Smooth muscle cell (in vitro differentiated cells): ENCODE data around the gene SLC25A17. TPM values are rescaled to one million over a fixed set of nuclear protein-coding genes. Genes with fewer than 3 reads are reported as not detected.
"Not testable (repeated sequence)": the region's sequence is repeated elsewhere in the genome, so short reads cannot be mapped to it uniquely, and the experiment has no call there.

Experiments used
- DNase-seq: peaks from one replicate; lab custom pipeline; 2025; ENCODE audit not compliant: unreplicated experiment; lab: John Stamatoyannopoulos, UW
- H2AFZ ChIP-seq: fragments of 200-600 bp; sonication (generic); 2 replicates; pipeline ENCODE4 v1.6.0; 2016; ENCODE audit warnings: antibody characterized with exemption, low read depth, mild to moderate bottlenecking
- H3F3A ChIP-seq: fragments of 200-600 bp; sonication (generic); 2 replicates; pipeline ENCODE4 v1.6.0; 2017; ENCODE audit warnings: antibody characterized with exemption, low read depth
- H3K27ac ChIP-seq: fragments of 200-600 bp; sonication (generic); 2 replicates; pipeline ENCODE4 v1.5.1; 2016; ENCODE audit warnings: low read depth, mild to moderate bottlenecking
- H3K27me3 ChIP-seq: fragments of 200-600 bp; sonication (generic); 2 replicates; pipeline ENCODE4 v1.6.1; 2016; ENCODE audit warnings: low read depth, mild to moderate bottlenecking
- H3K36me3 ChIP-seq: fragments of 200-600 bp; sonication (generic); 2 replicates; pipeline ENCODE4 v1.5.1; 2016; ENCODE audit warnings: low read depth
- H3K4me1 ChIP-seq: fragments of 200-600 bp; sonication (generic); 2 replicates; pipeline ENCODE4 v1.5.1; 2016; ENCODE audit warnings: low read depth
- H3K4me2 ChIP-seq: fragments of 200-600 bp; sonication (generic); 2 replicates; pipeline ENCODE4 v1.6.0; 2016; ENCODE audit warnings: mild to moderate bottlenecking
- H3K4me3 ChIP-seq: fragments of 200-600 bp; sonication (generic); 2 replicates; pipeline ENCODE4 v1.5.1; 2016; ENCODE audit warnings: mild to moderate bottlenecking
- H3K79me2 ChIP-seq: fragments of 200-600 bp; sonication (generic); 2 replicates; pipeline ENCODE4 v1.6.0; 2016; ENCODE audit warnings: low read depth, mild to moderate bottlenecking
- H3K9ac ChIP-seq: fragments of 200-600 bp; sonication (generic); 2 replicates; pipeline ENCODE4 v1.6.0; 2016; ENCODE audit warnings: low read depth
- H3K9me3 ChIP-seq: fragments of 200-600 bp; sonication (generic); replicated peaks from 2 replicates; pipeline ENCODE4 v1.5.1; 2016; ENCODE audit warnings: low read depth
- H4K20me1 ChIP-seq: fragments of 200-600 bp; sonication (generic); 2 replicates; pipeline ENCODE4 v1.6.0; 2016; ENCODE audit warnings: low read depth
- CTCF ChIP-seq: fragments of 200-600 bp; sonication (generic); IDR thresholded peaks from 2 replicates; pipeline ENCODE4 v1.5.1; 2017; ENCODE audit warnings: borderline replicate concordance, mild to moderate bottlenecking, antibody characterized with exemption; ENCODE audit not compliant: insufficient read depth, poor library complexity, severe bottlenecking
- WGBS: methylation state at CpG from one replicate; pipeline ENCODE4 v1.1.7; 2016; ENCODE audit warnings: low lambda C conversion rate; 5-methylcytosine and 5-hydroxymethylcytosine counted together
- polyA plus RNA-seq: library from polyadenylated mRNA; unstranded; fragments of >200 nt; fragmentation: Nextera tagmentation; extraction: Ambion mirVana; gene quantifications from 2 replicates; pipeline ENCODE4 v1.2.1, GENCODE V29; 2016
- total RNA-seq: library from RNA; depleted of rRNA; stranded (reverse); fragments of >200 nt; gene quantifications from 2 replicates; pipeline ENCODE4 v1.2.3, GENCODE V29; 2014

The SLC25A17 gene
- total and polyA plus RNA-seq, 2 experiments from 2014 or later, result 28.9 to 31.5 TPM

DNA sequence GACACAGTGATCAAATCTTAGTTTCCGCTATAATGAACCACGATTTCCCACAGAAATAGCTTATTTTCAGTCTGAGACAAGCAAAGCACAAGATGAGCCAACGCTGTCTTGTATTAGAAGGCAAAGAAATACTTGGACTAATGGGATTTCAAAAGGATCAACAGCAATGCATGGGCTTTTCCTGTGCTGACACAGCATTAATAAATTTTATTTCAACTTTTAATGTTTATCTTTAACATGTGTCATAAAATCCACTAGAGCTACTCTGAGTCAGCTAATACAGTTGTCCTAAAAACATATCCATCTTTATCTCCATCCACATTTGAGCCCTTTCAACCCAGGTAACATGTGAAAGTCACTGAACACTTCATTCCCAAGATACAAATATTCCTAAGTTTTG, 15.5 kb upstream of the SLC25A17 start:
- no peaks in the 10 kb centered on the region for H3K9me3 ChIP-seq
- TF ChIP-seq CTCF, result no peak
- H3K4me3 ChIP-seq, result no peak overlapping the region
- peaks cover 42% of the 10 kb centered on the region for H3K79me2 ChIP-seq
- H4K20me1 ChIP-seq, result peaks cover 29% of the 10 kb centered on the region
- WGBS, result 92% methylated on average over 3 of the region's 3 CpGs
- no peak overlapping the region for H3K4me2 ChIP-seq
- no peaks in the 10 kb centered on the region for H3K4me1 ChIP-seq
- no peak for DNase-seq
- H3K27ac ChIP-seq, result peak overlapping the region; percentile 27
- no peaks in the 10 kb centered on the region for H3K27me3 ChIP-seq
- peaks cover 58% of the 10 kb centered on the region for H3K36me3 ChIP-seq
- H3F3A ChIP-seq, result no peaks in the 10 kb centered on the region
- H3K9ac ChIP-seq, result no peak overlapping the region
- H2AFZ ChIP-seq, result no peak overlapping the region

DNA sequence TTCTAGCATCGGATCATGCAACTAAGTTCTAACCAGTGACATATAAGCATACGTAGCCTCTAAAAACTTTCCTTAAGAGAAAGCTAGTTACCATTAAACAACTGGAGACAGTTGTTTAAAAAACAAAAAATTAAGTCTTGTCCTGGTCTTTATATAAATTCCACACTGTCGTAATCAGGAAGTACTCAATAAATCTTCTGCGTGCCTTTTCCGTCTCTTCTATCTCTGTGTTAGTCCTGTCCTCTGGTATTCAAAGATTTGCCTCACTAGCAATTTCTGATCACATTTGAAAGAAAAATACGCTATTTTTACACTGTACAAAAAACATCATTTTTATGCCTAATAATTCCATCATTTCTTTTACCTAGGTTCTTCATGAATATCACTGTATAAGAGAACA, 10.0 kb upstream of the SLC25A17 start:
- H4K20me1 ChIP-seq, result no peaks in the 10 kb centered on the region
- no peak overlapping the region for H3K4me2 ChIP-seq
- no peak for DNase-seq
- no peak overlapping the region for H2AFZ ChIP-seq
- no peaks in the 10 kb centered on the region for H3K9me3 ChIP-seq
- H3K9ac ChIP-seq, result no peak overlapping the region
- no peak overlapping the region for H3K27ac ChIP-seq
- WGBS, result 90% methylated on average over 6 of the region's 6 CpGs
- peaks cover 43% of the 10 kb centered on the region for H3K36me3 ChIP-seq
- no peak for TF ChIP-seq CTCF
- no peak overlapping the region for H3K4me3 ChIP-seq
- no peaks in the 10 kb centered on the region for H3K27me3 ChIP-seq
- peaks cover 2% of the 10 kb centered on the region for H3K79me2 ChIP-seq
- no peaks in the 10 kb centered on the region for H3F3A ChIP-seq
- H3K4me1 ChIP-seq, result no peaks in the 10 kb centered on the region

GRCh38 chr22:40826984-40827741, 8.0 kb upstream of the SLC25A17 start:
- no peak for DNase-seq
- Histone ChIP-seq H3K9me3 (no peaks in the 10 kb centered on the region), H3K36me3 (peaks cover 34% of the 10 kb centered on the region), H3K4me3 (no peak overlapping the region), H3K4me1 (no peaks in the 10 kb centered on the region), H3K79me2 (no peaks in the 10 kb centered on the region), H3K27me3 (no peaks in the 10 kb centered on the region), H3K27ac (no peak overlapping the region), H4K20me1 (no peaks in the 10 kb centered on the region), H2AFZ (no peak overlapping the region), H3K4me2 (no peak overlapping the region), H3K9ac (no peak overlapping the region), H3F3A (peaks cover 4% of the 10 kb centered on the region)
- TF ChIP-seq CTCF, result no peak
- WGBS, result 90% methylated on average over 7 of the region's 7 CpGs

GRCh38 chr22:40826292-40826691, 7.1 kb upstream of the SLC25A17 start:
- H3K4me1 ChIP-seq, H3K4me3 ChIP-seq, H4K20me1 ChIP-seq, H2AFZ ChIP-seq, H3K27ac ChIP-seq, DNase-seq, H3K9ac ChIP-seq, H3K9me3 ChIP-seq, H3F3A ChIP-seq, H3K79me2 ChIP-seq, H3K27me3 ChIP-seq, H3K4me2 ChIP-seq: not testable (repeated sequence)
- peaks cover 25% of the 10 kb centered on the region for H3K36me3 ChIP-seq
- 100% methylated on average over 2 of the region's 2 CpGs for WGBS
